Astrocyte (in vitro differentiated cells and primary cell): Measurements from ENCODE around the gene USP47.

Experiments
- EZH2 ChIP-seq: IDR thresholded peaks from 2 replicates; pipeline ENCODE4 v1.6.1; 2012; ENCODE audit warnings: mild to moderate bottlenecking, low read length, inconsistent platforms; ENCODE audit not compliant: insufficient read depth
- TF ChIP-seq, protein P1 (sequence below): IDR thresholded peaks from 2 replicates; pipeline ENCODE4 v1.5.1; 2011; ENCODE audit warnings: low read depth, mild to moderate bottlenecking, inconsistent platforms, low read length, moderate library complexity; ENCODE audit not compliant: insufficient read depth

DNA sequence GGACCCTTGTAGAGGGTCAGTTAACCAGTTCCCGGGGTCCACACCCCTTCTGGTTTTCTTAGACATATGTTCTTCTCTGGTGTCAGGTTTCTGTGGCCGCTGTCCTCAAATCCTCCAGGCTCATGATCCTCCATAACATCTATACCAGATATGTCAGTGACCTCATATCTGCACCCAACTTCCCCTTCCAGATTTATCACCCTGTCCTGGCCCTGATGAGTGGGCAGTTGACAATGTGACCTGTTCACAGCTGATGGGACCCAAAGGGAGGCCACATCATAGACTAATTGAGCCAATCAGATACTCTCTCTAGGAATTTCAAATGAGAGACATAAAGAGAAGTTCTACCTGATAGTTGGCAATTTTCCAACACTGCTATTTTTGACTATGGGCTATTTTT is 161.6 kb downstream of the USP47 start:
- TF ChIP-seq, protein P1, sequence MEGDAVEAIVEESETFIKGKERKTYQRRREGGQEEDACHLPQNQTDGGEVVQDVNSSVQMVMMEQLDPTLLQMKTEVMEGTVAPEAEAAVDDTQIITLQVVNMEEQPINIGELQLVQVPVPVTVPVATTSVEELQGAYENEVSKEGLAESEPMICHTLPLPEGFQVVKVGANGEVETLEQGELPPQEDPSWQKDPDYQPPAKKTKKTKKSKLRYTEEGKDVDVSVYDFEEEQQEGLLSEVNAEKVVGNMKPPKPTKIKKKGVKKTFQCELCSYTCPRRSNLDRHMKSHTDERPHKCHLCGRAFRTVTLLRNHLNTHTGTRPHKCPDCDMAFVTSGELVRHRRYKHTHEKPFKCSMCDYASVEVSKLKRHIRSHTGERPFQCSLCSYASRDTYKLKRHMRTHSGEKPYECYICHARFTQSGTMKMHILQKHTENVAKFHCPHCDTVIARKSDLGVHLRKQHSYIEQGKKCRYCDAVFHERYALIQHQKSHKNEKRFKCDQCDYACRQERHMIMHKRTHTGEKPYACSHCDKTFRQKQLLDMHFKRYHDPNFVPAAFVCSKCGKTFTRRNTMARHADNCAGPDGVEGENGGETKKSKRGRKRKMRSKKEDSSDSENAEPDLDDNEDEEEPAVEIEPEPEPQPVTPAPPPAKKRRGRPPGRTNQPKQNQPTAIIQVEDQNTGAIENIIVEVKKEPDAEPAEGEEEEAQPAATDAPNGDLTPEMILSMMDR = no peak
- TF ChIP-seq EZH2 = no peak
